Right lung (tissue), 5 donors: Measurements from ENCODE around the gene ALK. TPM values are rescaled to one million over a fixed set of nuclear protein-coding genes. Genes with fewer than 3 reads are reported as not detected.

Experiments
- DNase-seq, 2 donors: peaks; one replicate each; pipeline ENCODE4 v3.0.0-alpha.2; 2013
- polyA plus RNA-seq, 5 donors: library from polyadenylated mRNA; unstranded; fragments of 120-200 nt; gene quantifications; one replicate each; pipeline versions ENCODE4 v1.2.1 to v1.2.3, GENCODE V29; 2013; ENCODE audit warnings: inconsistent platforms in 1 of 5, low replicate concordance in 1 of 5; ENCODE audit not compliant: insufficient read length in 5 of 5, insufficient read depth in 1 of 5

ALK gene
- polyA plus RNA-seq, 5 donors: 0.03 to 0.27 (median 0.05) TPM

GRCh38 chr2:29718076-29718686 lies 203.2 kb downstream of the ALK start:
- no peak for DNase-seq

DNA sequence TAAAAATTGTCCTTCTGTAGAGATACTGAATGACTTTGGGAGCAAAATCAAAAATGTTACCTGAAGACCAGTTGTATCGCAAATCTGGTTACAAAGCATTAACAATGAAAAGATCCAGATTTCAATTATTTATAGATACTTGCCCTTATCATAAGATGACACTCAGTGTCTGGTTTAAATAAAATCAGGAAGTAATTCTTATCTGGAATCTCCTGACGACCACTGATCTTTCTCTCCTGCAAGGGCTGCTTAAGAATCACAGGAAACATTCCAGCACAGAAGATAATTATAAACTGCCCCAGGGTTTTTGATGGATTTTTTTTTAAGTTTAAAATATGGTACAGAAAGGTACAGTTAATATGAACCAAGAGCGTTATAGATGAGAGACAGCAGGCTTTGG lies 205.7 kb downstream of the ALK start:
- DNase-seq: no peak

DNA sequence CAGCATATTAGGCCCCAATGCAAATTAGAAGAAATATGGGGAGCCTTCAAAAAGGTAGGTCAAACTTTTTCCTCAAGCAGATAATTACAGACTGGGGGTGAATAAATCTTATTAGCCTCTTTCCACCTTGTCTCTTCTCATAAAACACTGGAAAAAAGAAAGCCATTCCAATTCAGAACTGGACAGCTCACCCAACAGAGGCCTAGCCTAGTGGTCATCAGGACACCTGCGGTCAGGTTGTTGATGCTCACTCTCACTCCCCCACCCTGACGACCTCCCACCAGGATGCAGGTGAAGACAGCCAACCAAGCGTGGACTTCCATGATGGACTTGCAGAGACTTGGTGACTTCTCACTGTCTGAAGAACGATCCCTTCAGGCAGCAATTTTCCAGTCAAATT lies 207.1 kb downstream of the ALK start:
- no peak for DNase-seq

DNA sequence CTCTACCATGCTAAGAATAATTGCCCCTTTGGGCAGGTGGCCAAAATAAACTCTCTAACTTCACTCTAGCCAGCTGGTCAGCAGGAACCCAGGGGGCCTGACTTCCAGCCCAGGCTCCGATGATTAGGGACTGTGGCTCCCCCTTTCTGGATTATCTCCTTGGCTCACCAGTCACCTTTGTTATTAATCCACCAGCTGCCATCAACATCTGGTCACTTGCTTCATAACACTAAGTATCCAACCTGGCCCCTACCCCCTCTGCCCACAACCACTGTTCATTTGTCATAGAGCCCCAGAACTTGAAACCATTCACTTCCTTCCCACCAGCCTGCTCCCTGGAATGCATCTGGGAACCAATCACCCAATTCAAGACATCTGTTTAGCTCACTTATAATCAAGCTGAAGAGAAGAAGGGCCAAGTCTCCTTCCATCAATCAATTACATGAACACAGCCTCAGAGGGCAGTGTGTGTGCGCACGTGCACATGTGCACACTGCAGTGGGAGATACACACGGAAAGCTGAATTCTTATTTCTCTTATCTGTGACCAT lies 215.1 kb downstream of the ALK start:
- no peak for DNase-seq

- DNase-seq: no peak
Measured at GRCh38 chr2:29705616-29706015, 215.8 kb downstream of the ALK start.

GRCh38 chr2:29703336-29703735 lies 218.1 kb downstream of the ALK start:
- no peak for DNase-seq

DNA sequence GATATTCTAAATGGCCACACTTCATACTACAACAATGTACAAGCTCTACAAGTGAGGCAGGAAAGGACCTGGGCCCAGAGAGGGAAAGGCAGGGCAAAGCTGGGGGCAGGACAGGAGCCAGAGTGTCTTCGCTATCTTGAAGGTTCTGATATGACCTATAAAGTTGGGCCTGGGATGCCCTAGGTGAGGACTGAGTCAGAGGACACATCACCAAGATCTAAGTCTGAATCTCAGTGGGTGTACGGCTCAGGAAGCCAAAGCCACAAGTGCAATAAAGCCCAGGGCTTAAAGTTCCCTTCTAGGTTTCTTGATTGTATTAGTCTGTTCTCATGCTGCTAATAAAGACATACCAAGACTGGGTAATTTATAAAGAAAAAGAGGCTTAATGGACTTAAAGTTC lies 219.1 kb downstream of the ALK start:
- DNase-seq: no peak

DNA sequence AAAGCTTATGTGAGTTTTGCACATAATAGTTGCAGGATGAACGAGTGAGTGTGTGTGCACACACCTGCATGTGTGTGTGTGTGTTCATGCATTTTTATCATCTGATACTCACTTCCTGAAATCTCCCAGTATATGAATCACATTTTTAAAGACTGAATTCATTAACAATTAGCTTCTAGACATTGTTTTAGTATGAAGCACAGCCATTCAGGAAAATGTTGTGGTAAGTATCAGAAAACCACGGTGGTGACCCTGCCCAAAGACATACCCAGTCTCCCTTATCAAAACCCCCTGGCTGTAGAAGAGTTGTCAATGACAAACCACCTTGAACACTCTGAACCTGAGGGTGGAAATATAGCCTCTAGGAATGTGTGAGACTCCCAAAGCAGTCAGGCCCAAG lies 220.8 kb downstream of the ALK start:
- no peak for DNase-seq

- DNase-seq: no peak
Measured at GRCh38 chr2:29699045-29699444, 222.3 kb downstream of the ALK start.

DNA sequence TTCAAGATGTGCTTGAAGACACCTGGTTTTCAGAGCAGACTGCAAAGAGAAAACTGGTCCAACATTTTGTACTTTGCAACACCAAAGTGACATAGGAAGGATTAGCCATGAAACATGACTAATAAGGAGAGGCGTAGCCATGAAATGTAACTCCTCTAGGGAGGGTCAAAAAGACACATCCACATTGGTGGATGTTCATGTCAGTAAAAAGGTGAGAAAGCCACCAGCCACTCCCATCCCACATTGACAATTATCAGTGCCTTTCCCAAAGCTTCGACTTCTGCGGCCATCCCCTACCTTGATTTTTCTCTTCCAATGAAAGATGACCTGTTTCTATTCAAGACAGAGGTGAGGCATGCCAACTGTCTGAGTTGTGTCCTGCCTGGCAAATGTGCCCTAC lies 223.2 kb downstream of the ALK start:
- DNase-seq: no peak

GRCh38 chr2:29697715-29698114 lies 223.7 kb downstream of the ALK start:
- no peak for DNase-seq

DNA sequence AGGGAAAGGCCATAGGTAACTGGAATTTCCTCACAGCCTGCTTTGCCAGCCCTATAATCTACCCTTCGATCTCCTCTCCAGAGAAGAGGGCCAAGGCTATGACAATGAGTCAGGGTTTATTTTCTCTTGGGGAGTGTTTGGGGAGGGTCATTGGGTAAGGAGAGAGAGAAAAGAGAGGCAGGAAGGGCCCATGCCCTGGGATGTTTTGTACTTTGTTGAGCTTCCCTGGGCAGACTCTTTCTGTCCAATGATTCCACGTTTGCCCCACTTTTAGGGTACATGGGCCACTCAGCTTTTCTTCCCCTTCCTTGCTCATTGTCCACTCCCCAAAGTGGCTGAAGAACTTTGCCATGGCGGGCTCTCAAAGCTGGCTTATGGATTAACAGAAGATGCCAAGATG lies 224.2 kb downstream of the ALK start:
- no peak for DNase-seq

GRCh38 chr2:29694741-29695140 lies 226.6 kb downstream of the ALK start:
- no peak for DNase-seq

- DNase-seq: no peak
Measured at GRCh38 chr2:29691391-29691950, 229.9 kb downstream of the ALK start.

GRCh38 chr2:29689666-29690065 lies 231.7 kb downstream of the ALK start:
- no peak for DNase-seq

DNA sequence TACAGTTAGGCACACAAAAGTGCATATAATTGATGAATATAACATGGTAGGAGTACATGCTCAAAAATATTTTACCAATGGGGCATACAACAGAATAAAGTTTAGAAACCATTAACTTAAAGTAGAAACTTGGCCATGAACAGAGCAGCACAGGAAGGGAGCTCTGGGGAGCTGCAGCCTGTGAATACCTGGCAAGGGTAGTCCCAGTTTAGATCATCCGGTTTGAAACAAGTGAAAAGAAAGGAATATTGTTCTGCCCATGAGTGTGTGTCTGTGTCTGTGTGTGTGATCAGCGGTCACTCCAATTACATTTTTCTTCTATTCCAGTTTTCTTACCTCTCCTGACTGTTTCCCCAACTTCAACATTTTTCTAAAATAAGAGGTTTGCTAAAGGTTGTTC lies 233.0 kb downstream of the ALK start:
- no peak for DNase-seq

DNA sequence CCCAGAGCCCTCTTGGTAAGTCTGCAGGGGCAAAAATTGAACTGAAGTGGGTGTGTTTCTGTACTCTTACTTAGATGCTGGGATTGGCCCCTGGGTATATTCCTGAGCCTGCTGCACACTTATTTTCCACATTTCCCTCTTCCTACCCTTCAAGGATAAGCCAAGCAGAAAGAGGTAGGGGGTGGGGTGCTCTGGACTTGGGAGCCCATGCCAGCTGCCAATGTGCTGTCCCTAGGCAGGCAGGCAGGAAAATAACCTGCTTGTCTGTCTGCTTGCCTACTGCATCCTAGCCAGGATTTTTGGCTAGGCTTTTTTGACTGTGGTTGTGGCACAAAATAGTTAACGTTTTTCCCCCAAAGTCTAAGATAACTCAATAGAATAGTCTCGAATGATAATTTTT lies 234.3 kb downstream of the ALK start:
- DNase-seq: no peak

- DNase-seq: no peak
Measured at GRCh38 chr2:29676886-29677453, 244.4 kb downstream of the ALK start.

DNA sequence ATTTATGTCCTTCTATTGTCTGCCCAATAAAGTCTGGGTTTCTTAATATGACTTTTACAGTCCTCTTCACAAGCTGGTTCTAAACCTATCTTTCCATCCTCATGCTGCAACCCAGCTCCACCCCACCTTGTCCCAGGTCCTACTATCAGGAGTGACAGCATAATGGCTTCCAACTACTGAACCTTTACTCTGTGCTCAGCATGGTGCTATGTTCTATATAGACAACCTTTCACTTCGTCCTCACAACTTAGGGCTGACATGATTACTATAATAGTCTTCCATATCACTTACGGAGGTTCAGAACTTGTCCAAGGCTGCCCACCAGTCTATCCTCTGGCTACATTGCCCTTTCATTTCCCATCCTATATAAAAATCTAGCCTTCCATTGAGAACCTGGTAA lies 256.8 kb downstream of the ALK start:
- DNase-seq: no peak

DNA sequence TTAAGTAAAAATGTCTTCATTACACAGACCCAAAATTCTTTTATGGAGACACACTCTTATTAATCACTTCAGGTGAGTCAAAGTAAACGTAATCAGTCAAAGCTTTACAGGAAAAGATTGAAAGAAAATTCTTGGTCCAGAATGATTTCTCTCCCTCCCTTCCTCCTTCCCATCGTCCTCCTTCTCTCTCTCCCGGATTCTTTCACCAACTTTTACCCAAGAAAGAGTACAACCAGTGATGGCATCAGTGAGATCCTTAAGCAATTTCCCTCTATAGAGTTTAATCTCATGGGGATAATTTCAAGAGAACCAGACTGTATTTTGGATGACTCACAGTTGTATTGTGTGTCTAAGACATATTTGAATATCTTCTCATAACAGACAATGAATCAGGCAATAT lies 258.1 kb downstream of the ALK start:
- no peak for DNase-seq

DNA sequence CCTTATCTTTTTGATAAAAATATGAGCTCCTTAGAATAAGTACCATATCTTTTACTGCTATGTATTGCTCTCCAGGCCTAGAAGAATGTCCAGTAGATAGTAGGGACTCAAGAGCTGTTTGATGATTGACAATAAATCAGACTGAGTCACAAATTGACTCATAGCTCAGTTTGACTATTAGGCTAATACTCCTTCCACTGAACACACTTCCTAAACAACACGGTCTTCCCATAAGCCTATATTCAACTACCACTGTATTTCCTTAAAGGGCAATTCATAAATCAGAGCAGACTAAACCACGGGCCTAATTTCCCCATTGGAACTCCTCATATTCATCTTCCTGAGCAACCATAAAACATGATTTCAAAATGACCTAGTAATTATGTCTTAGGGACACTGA lies 258.5 kb downstream of the ALK start:
- DNase-seq: no peak

DNA sequence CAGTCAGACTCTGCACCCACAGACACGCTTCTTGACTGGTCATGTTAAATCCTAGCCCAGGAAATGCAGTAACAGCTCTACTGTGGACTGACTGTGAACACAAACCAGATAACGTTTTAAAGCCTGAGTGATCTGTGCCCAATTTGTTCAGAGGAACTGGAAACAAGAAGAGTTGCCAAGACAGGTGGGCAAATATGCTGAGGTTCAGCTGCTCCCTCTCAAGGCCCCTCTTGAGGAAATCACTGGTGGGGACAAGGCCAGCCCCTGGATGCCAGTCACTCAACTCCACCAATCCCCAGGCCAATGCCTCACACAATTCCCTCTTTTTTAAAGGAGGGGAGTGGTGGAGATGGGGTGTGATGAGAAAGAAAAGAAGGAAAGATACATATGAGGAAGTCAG lies 261.2 kb downstream of the ALK start:
- no peak for DNase-seq

DNA sequence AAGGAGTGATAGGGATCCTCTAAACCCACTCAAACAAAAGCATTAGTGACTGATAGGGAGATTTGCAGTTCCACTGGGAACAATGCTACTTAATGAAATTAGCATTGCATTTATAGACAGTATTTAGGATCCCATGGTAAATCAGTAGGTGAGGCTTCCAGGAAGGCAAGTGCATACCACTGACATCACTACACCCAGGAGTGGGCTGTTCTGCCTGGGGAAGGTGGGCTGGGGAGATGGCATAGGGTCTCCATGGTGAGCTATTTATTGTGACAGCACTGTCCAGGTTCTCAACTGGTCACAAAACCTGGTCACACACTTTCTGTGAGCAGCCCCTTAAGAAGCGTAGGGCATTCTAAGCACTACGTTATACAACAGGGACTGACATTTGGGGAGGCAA lies 262.2 kb downstream of the ALK start:
- DNase-seq: no peak

- DNase-seq: no peak
Measured at GRCh38 chr2:29657674-29658073, 263.7 kb downstream of the ALK start.
